Measurements from ENCODE around the gene CHRNB4. TPM values are rescaled to one million over a fixed set of nuclear protein-coding genes. Genes with fewer than 3 reads are reported as not detected.

Gene CHRNB4, protein sequence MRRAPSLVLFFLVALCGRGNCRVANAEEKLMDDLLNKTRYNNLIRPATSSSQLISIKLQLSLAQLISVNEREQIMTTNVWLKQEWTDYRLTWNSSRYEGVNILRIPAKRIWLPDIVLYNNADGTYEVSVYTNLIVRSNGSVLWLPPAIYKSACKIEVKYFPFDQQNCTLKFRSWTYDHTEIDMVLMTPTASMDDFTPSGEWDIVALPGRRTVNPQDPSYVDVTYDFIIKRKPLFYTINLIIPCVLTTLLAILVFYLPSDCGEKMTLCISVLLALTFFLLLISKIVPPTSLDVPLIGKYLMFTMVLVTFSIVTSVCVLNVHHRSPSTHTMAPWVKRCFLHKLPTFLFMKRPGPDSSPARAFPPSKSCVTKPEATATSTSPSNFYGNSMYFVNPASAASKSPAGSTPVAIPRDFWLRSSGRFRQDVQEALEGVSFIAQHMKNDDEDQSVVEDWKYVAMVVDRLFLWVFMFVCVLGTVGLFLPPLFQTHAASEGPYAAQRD
- total RNA-seq (under 1 TPM in 2 of 7 donors, not detected in 5; 0.12 to 0.15 TPM), polyA plus RNA-seq (1 to 10 TPM in 1 of 2 donors, under 1 TPM in 1; 0.35 to 1.0 TPM)
- long read RNA-seq, donor 1: 0 reads
- long read RNA-seq, donor 2, partial matches to known transcripts: 0 of 1 reads
- long read RNA-seq, donor 2, other reads (novel, unspliced or antisense): 0 of 1 reads
- long read RNA-seq, donor 3: 0 reads

DNA sequence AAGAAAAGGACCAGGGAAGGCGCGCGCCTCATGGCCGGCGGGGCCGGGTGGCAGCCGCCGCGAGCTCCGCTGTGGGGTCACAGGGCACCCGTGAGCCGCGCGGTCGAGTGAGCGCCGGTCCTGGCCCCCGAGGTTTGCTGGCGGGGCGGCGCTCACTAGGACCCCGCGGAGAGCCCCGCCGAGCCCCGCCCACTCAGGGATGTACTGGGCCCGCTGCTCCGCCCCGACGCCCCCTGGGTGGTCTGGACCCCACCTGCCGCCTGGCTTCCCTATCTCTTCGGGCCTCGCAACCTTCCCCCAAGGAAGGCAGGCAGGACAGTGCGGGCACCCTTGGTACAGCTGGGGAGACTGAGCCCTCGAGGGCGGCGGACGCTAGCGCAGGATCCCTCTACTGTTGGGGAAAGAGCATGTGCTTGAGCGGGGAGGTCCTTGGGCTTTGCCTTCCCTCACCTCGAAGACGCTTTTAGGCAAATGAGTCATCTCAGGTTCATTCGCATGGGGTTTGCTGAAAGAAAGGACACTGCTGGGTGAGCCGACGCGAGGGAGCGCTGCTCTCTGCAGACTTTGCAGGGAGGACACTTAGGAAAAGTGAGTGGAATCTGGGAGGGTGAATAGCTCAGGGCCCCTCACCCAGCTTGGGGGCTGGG lies at the start of gene CHRNB4:
Gene CHRNB4, minus strand, starts transcription at position 109 of the 647 bp plus-strand sequence. Its CDS starts 77 bp downstream, at position 32.
- H3K27ac ChIP-seq: no peak within 1 kb of the TSS
- 8 to 20% (median 10%) methylated on average over 31 to 47 of the region's 47 CpGs for WGBS, 3 donors
- intact Hi-C loops (cut with DNase I): no loop called here
- peak within 1 kb of the TSS; percentile 31 for H3K4me3 ChIP-seq
- H3K9me3 ChIP-seq: no peaks in the 10 kb centered on the region
- no peaks in the 10 kb centered on the region for H3K36me3 ChIP-seq
- H3K27me3 ChIP-seq: no peaks in the 10 kb centered on the region
- H3K4me1 ChIP-seq (ENCODE audit: insufficient read depth): no peaks in the 10 kb centered on the region
- TF ChIP-seq, protein P1, sequence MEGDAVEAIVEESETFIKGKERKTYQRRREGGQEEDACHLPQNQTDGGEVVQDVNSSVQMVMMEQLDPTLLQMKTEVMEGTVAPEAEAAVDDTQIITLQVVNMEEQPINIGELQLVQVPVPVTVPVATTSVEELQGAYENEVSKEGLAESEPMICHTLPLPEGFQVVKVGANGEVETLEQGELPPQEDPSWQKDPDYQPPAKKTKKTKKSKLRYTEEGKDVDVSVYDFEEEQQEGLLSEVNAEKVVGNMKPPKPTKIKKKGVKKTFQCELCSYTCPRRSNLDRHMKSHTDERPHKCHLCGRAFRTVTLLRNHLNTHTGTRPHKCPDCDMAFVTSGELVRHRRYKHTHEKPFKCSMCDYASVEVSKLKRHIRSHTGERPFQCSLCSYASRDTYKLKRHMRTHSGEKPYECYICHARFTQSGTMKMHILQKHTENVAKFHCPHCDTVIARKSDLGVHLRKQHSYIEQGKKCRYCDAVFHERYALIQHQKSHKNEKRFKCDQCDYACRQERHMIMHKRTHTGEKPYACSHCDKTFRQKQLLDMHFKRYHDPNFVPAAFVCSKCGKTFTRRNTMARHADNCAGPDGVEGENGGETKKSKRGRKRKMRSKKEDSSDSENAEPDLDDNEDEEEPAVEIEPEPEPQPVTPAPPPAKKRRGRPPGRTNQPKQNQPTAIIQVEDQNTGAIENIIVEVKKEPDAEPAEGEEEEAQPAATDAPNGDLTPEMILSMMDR (IDR thresholded peaks at IDR 0.05): no peak
- TF ChIP-seq EP300 (IDR thresholded peaks at IDR 0.05) (no peak), POLR2A (IDR thresholded peaks at IDR 0.05) (no peak)
- peak in 1 of 5 donors; percentile 32 for DNase-seq

DNA sequence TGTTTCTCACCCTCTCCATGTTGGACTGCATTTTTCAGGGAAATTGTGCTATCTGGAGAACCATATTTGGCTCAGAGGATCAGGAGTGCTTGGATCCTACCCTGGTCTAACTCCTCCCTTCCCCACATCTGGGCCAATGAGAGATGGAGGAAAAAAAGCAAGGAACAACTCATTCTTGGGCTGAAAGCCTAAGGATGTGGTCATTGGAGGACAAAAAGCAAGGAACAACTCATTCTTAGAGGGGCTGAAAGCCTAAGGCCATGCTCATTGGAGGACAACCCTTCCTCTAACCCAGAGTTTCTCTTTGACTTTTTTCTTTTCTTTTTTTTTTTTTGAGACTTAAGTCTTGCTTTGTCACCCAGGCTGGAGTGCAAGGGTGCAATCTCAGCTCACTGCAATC lies 48.6 kb upstream of the CHRNB4 start:
- intact Hi-C loops (cut with DNase I): no loop called here
- H3K27ac ChIP-seq: no peak overlapping the region
- no peaks in the 10 kb centered on the region for H3K4me1 ChIP-seq (ENCODE audit: insufficient read depth)
- H3K27me3 ChIP-seq: no peaks in the 10 kb centered on the region
- no peak for DNase-seq
- H3K9me3 ChIP-seq: no peaks in the 10 kb centered on the region
- TF ChIP-seq, protein P1 (IDR thresholded peaks at IDR 0.05): no peak
- TF ChIP-seq POLR2A (IDR thresholded peaks at IDR 0.05) (no peak), EP300 (IDR thresholded peaks at IDR 0.05) (no peak)
- H3K4me3 ChIP-seq: no peak overlapping the region
- no peaks in the 10 kb centered on the region for H3K36me3 ChIP-seq

DNA sequence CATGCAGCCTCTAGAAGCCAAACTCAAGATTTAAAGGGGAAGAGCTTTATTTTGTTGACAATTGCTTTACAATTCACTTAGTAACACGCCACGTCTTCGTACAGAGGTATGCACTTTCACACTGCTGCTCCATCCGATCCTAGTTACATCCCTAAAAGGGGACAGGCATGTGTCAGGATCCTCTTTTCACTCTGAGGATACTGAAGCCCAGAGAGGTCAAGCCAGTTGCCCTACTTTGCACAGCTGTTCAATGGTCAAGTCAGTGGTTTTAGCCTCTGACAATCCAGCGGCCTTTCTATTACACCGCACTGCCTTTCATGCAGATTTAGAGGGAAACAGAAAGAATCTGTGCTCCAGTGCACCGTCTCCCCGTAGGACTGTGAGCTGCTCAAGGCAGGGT lies 44.9 kb upstream of the CHRNB4 start:
- H3K36me3 ChIP-seq: no peaks in the 10 kb centered on the region
- intact Hi-C loops (cut with DNase I): no loop called here
- no peaks in the 10 kb centered on the region for H3K9me3 ChIP-seq
- TF ChIP-seq, protein P1 (IDR thresholded peaks at IDR 0.05): no peak
- TF ChIP-seq POLR2A (IDR thresholded peaks at IDR 0.05) (no peak), EP300 (IDR thresholded peaks at IDR 0.05) (no peak)
- DNase-seq: no peak
- WGBS, 3 donors: 77 to 81% (median 78%) methylated on average over 8 of the region's 8 CpGs
- H3K4me3 ChIP-seq: no peak overlapping the region
- no peak overlapping the region for H3K27ac ChIP-seq
- no peaks in the 10 kb centered on the region for H3K4me1 ChIP-seq (ENCODE audit: insufficient read depth)
- no peaks in the 10 kb centered on the region for H3K27me3 ChIP-seq

DNA sequence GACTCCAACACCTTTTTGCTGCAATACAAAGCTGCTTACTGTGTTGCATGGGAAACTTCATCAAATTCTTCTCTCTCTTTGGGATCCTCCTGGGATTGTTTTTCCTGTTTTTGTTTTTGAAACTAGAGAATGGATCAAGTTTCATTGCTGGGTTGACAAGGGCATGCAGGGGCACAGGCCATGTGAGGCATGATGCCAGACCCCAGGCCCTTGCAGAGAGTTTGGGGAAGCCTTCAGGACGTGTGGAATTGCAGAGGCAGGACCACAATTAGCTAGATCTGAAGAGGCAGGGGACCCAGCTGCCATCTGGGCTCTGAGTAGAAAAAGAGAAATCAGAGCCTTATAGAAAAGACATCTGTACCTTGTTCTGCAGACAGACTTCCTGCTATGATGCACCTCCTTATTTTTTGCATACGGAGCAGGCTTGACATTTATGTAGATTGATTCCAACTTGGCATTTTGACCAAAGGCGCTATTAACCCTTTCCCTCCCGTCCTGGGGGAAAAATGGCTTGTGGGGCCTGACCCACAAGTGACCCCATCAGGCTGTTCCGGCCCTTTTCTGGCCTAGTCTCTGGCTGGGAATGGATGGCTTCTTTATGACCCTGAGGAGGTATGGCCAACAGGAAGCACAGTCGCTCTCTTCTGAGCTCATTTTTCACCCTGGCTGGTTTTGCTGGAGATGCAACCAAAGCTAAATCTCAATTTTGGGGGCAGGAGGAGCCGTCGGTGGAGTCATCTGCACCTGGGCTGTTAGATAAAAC lies 44.3 kb upstream of the CHRNB4 start:
- H3K27ac ChIP-seq: no peak overlapping the region
- H3K36me3 ChIP-seq: no peaks in the 10 kb centered on the region
- 13 to 14% (median 13%) methylated on average over 8 of the region's 8 CpGs for WGBS, 3 donors
- intact Hi-C loops (cut with DNase I): no loop called here
- no peaks in the 10 kb centered on the region for H3K9me3 ChIP-seq
- no peak for TF ChIP-seq POLR2A (IDR thresholded peaks at IDR 0.05)
- TF ChIP-seq, protein P1 (IDR thresholded peaks at IDR 0.05): no peak
- TF ChIP-seq EP300 (IDR thresholded peaks at IDR 0.05): no peak
- H3K4me1 ChIP-seq (ENCODE audit: insufficient read depth): no peaks in the 10 kb centered on the region
- no peak overlapping the region for H3K4me3 ChIP-seq
- no peaks in the 10 kb centered on the region for H3K27me3 ChIP-seq
- DNase-seq: no peak
